Fibroblast of the aortic adventitia (primary cell): ENCODE results near the gene GMPR. TPM values are rescaled to one million over a fixed set of nuclear protein-coding genes. Genes with fewer than 3 reads are reported as not detected.

ENCODE experiments used
- DNase-seq: peaks from one replicate; pipeline ENCODE4 v3.0.0-alpha.2; 2010; ENCODE audit warnings: low read depth
- H3K4me3 ChIP-seq: 2 replicates; pipeline ENCODE4 v1.5.1; 2011; ENCODE audit warnings: low read depth, mild to moderate bottlenecking, control low read depth, low read length, moderate library complexity
- total RNA-seq: library from RNA; depleted of rRNA; stranded (reverse); fragments of >200 nt; gene quantifications from 2 replicates; pipeline ENCODE4 v1.2.3, GENCODE V29; 2012; ENCODE audit warnings: low replicate concordance
- TF ChIP-seq, protein P1 (sequence below): IDR thresholded peaks from 2 replicates; pipeline ENCODE4 v1.5.1; 2011; ENCODE audit warnings: mild to moderate bottlenecking, low read length, control low read depth, inconsistent platforms; ENCODE audit not compliant: insufficient read depth

The GMPR gene
- total RNA-seq, 1 donor, result 24.8 TPM

- TF ChIP-seq, protein P1, sequence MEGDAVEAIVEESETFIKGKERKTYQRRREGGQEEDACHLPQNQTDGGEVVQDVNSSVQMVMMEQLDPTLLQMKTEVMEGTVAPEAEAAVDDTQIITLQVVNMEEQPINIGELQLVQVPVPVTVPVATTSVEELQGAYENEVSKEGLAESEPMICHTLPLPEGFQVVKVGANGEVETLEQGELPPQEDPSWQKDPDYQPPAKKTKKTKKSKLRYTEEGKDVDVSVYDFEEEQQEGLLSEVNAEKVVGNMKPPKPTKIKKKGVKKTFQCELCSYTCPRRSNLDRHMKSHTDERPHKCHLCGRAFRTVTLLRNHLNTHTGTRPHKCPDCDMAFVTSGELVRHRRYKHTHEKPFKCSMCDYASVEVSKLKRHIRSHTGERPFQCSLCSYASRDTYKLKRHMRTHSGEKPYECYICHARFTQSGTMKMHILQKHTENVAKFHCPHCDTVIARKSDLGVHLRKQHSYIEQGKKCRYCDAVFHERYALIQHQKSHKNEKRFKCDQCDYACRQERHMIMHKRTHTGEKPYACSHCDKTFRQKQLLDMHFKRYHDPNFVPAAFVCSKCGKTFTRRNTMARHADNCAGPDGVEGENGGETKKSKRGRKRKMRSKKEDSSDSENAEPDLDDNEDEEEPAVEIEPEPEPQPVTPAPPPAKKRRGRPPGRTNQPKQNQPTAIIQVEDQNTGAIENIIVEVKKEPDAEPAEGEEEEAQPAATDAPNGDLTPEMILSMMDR, result no peak
- no peak for DNase-seq
- H3K4me3 ChIP-seq, result no peak overlapping the region
Measured at GRCh38 chr6:16326531-16326930, 88.1 kb downstream of the GMPR start.

GRCh38 chr6:16326971-16327776 is 88.8 kb downstream of the GMPR start:
- TF ChIP-seq, protein P1, result no peak
- no peak for DNase-seq
- no peak overlapping the region for H3K4me3 ChIP-seq

- TF ChIP-seq, protein P1, result no peak
- no peak for DNase-seq
- H3K4me3 ChIP-seq, result no peak overlapping the region
Measured at GRCh38 chr6:16327777-16328325, 89.5 kb downstream of the GMPR start.

GRCh38 chr6:16329233-16329632 is 90.8 kb downstream of the GMPR start:
- TF ChIP-seq, protein P1, result no peak
- no peak overlapping the region for H3K4me3 ChIP-seq
- DNase-seq, result no peak

DNA sequence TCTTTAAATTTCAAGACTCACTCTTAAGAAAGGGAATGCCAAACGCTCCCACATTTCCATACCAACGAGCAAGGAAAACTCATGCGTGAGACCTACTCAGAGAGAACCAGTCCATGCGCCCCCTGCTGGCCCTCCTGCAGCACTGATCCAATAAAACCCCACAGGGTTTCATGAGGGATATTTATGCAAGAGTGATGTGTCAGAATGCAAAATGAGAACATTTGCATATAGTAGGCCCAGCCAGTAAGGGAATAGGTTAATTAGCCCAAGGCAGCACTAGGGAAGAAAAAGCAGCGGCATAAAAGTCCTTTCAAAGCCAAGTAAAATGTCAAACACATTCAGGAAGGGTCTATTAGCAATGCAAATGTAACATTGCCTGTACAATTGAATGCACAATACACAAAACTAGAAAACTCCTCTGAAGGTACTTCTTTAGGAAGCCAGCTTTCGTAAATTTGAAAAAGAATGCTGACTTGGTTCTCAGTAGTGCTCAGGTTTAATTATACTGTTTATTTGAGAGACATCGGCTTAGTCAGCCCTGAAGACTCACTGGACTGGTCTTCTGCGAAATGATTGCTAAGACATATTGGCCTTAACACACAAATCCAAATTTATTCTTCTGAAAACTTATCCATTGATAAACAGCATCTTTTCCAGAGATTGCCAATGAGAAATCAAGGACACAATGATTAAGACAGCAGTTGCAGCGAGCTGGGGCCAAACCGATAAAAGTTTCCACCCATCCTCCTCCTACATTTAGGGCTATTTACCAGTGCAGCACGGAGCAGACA is 93.2 kb downstream of the GMPR start:
- DNase-seq, result peak; percentile 84
- TF ChIP-seq, protein P1, result peak; percentile 92
- no peak overlapping the region for H3K4me3 ChIP-seq

DNA sequence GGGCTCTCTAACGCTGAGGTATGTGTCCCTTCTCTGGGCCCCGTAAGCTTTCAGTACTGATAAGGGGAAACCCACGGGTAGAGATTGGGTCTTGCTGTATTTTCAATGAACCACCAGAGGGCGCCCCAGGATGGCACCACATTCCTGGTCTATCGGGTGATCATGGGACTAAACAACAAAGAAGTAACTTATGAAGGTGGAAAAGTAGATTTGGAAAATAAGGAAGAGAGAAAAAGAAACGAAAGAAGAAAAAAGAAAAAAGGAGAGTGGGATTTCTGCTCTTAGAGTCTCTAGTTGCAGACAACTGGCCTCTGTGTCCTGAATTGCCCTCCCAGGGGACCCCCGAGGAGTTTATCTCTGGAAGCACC is 93.8 kb downstream of the GMPR start:
- TF ChIP-seq, protein P1, result peak; percentile 87
- no peak overlapping the region for H3K4me3 ChIP-seq
- peak; percentile 87 for DNase-seq
